SU-DHL-6 (cell line): ENCODE data around the gene BTBD9.

Experiments
- EZH2phosphoT487 ChIP-seq: fragments of 200-600 bp; sonication (generic), shearing (Covaris generic); conservative IDR thresholded peaks from 2 replicates; pipeline ENCODE4 v1.6.1; 2018; ENCODE audit warnings: mild to moderate bottlenecking, antibody characterized with exemption, low read length, moderate library complexity, mixed read lengths
- TF ChIP-seq, protein P1 (sequence below): fragments of 200-600 bp; sonication (generic); IDR thresholded peaks from one replicate; pipeline ENCODE4 v1.5.1; 2017; ENCODE audit warnings: antibody characterized with exemption, mild to moderate bottlenecking, low read length, moderate library complexity; ENCODE audit not compliant: insufficient read depth, poor library complexity, severe bottlenecking

DNA sequence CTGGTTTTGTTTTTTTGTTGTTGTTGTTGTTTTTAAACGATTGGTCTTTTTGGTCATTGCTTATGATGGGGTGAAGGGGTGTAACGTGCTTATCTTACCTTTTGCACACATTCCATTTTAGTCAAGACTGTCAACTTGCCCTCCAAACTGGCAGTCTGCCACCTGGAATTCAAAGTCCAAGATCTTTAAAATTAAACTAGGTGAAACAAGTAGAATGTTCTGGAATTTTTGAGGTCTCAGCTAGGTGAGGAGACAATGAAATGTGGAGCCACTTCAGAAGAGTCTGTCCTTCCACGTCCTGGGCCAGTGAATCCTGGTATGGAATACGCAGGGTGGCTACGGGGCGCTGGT lies 475.6 kb downstream of the BTBD9 start:
- TF ChIP-seq, protein P1, sequence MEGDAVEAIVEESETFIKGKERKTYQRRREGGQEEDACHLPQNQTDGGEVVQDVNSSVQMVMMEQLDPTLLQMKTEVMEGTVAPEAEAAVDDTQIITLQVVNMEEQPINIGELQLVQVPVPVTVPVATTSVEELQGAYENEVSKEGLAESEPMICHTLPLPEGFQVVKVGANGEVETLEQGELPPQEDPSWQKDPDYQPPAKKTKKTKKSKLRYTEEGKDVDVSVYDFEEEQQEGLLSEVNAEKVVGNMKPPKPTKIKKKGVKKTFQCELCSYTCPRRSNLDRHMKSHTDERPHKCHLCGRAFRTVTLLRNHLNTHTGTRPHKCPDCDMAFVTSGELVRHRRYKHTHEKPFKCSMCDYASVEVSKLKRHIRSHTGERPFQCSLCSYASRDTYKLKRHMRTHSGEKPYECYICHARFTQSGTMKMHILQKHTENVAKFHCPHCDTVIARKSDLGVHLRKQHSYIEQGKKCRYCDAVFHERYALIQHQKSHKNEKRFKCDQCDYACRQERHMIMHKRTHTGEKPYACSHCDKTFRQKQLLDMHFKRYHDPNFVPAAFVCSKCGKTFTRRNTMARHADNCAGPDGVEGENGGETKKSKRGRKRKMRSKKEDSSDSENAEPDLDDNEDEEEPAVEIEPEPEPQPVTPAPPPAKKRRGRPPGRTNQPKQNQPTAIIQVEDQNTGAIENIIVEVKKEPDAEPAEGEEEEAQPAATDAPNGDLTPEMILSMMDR, result no peak
- no peak for TF ChIP-seq EZH2phosphoT487
